HFFc6 (cell line): ENCODE results near the gene SPINK6. TPM values are rescaled to one million over a fixed set of nuclear protein-coding genes. Genes with fewer than 3 reads are reported as not detected.

Experiments
- DNase-seq: peaks from one replicate; pipeline ENCODE4 v3.0.0-alpha.2; 2018
- H3K27ac Mint-ChIP-seq: 2 replicates; pipeline ENCODE4 v1.8.0; 2020; ENCODE audit warnings: mild to moderate bottlenecking, mixed read lengths
- H3K27me3 Mint-ChIP-seq: 2 replicates; pipeline ENCODE4 v1.8.0; 2021; ENCODE audit warnings: mild to moderate bottlenecking, moderate library complexity, mixed read lengths; ENCODE audit not compliant: insufficient read depth
- H3K36me3 Mint-ChIP-seq: 2 replicates; pipeline ENCODE4 v1.8.0; 2021; ENCODE audit warnings: low read depth, mixed read lengths
- H3K4me1 Mint-ChIP-seq: 2 replicates; pipeline ENCODE4 v1.8.0; 2020; ENCODE audit warnings: low read depth, mixed read lengths
- H3K4me3 Mint-ChIP-seq: 2 replicates; pipeline ENCODE4 v1.8.0; 2020; ENCODE audit warnings: mild to moderate bottlenecking, moderate library complexity, mixed read lengths
- H3K9me3 Mint-ChIP-seq: 2 replicates; pipeline ENCODE4 v1.8.0; 2020; ENCODE audit warnings: mild to moderate bottlenecking, mixed read lengths
- CTCF ChIP-seq: fragments of 200-600 bp; sonication (generic); IDR thresholded peaks from 2 replicates; pipeline ENCODE4 v1.5.0; 2021; ENCODE audit warnings: antibody characterized with exemption, mild to moderate bottlenecking
- long read RNA-seq: library from polyadenylated mRNA; unstranded; transcript quantifications from one replicate; pipeline ENCODE4 v2.0.0, GENCODE V29; 2019
- total RNA-seq, 6 experiments: library from RNA; stranded (reverse); fragmentation: NEBNext Ultra II Directional; extraction: Animal tissue kit (Norgen Biotek cat#: 25700); gene quantifications; 2 replicates in 1 of 6; 3 replicates in 5 of 6; pipeline ENCODE4 v1.2.3, GENCODE V29; 2021

Gene SPINK6
- total RNA-seq: not detected
- long read RNA-seq: 0 reads

DNA sequence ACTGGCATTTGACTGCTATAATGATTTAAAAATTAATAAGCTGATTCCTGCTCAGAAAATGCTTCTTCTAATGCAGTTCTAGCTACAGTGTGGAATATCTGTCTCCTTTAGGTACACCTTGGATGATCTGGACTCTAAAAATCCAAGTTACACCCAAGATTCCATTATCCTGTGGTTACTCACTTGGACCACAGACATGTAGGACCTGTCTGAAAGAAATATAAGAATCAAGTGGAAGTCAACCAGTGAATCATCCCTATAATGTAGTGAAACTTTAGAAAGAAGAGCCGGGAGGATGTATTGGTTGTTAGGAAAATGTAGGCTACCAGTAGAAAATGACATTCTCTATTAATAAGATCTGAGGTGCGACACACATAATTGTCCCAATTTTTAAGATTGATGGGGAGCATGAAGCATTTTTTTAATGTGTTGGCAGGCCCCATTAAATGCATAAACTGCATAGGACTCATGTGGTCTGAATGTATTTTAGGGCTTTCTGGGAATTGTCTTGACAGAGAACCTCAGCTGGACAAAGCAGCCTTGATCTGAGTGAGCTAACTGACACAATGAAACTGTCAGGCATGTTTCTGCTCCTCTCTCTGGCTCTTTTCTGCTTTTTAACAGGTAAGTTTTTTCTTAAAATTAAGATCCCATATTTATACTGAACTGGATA is at the start of gene SPINK6:
Gene SPINK6, plus strand, starts transcription at position 512 of the 673 bp plus-strand sequence. Its CDS starts 55 bp downstream, at position 567.
- peaks cover 6% of the 10 kb centered on the region for H3K9me3 Mint-ChIP-seq
- H3K27me3 Mint-ChIP-seq: no peaks in the 10 kb centered on the region
- no peak within 1 kb of the TSS for H3K4me3 Mint-ChIP-seq
- H3K27ac Mint-ChIP-seq: no peak within 1 kb of the TSS
- no peaks in the 10 kb centered on the region for H3K4me1 Mint-ChIP-seq
- no peak for TF ChIP-seq CTCF
- H3K36me3 Mint-ChIP-seq: no peaks in the 10 kb centered on the region
- DNase-seq: no peak

DNA sequence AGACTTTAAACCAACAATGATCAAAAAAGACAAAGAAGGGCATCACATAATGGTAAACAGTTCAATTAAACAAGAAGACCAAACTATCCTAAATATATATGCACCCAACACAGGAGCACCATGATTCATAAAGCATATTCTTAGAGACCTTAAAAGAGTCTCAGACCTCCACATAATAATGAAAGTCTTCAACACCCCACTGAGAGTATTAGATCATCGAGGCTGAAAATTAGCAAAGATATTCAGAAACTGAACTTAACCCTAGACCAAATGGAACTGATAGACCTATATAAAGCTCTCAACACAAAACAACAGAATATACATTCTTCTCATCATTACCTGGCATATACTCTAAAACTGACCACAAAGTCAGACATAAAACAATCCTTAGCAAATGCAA is 46.2 kb upstream of the SPINK6 start:
- Mint-ChIP-seq H3K4me1 (no peaks in the 10 kb centered on the region), H3K9me3 (peaks cover 18% of the 10 kb centered on the region), H3K27ac (no peak overlapping the region), H3K4me3 (no peak overlapping the region), H3K27me3 (no peaks in the 10 kb centered on the region), H3K36me3 (no peaks in the 10 kb centered on the region; the same call in 1 of the 2 replicates)
- DNase-seq: no peak
- no peak for TF ChIP-seq CTCF

DNA sequence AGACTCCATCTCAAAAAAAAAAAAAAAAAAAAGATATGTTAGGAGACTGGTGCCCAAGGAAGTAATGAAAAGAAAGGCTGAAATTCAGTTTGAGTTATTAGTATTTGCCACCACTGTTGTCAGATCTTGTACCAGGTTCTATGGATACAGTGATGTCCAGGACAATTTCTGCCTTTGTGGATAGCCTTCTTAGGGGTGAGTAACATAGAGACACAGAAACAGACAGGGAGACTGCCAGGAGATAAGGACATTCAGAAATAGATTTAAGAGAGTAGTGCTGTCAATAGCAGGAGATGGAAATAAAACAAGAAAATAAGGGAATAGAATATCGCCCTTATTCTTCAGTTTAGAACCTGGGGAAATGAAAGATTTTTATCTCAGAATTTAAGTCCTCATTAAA is 40.8 kb upstream of the SPINK6 start:
- no peak overlapping the region for H3K4me3 Mint-ChIP-seq
- H3K9me3 Mint-ChIP-seq: peaks cover 14% of the 10 kb centered on the region
- H3K36me3 Mint-ChIP-seq: no peaks in the 10 kb centered on the region; the same call in 1 of the 2 replicates
- DNase-seq: no peak
- H3K27me3 Mint-ChIP-seq: no peaks in the 10 kb centered on the region
- no peak for TF ChIP-seq CTCF
- no peak overlapping the region for H3K27ac Mint-ChIP-seq
- no peaks in the 10 kb centered on the region for H3K4me1 Mint-ChIP-seq

GRCh38 chr5:148163345-148163744 is 39.5 kb upstream of the SPINK6 start:
- Mint-ChIP-seq H3K27me3 (no peaks in the 10 kb centered on the region), H3K36me3 (no peaks in the 10 kb centered on the region; the same call in 1 of the 2 replicates), H3K4me1 (no peaks in the 10 kb centered on the region), H3K27ac (no peak overlapping the region), H3K4me3 (no peak overlapping the region), H3K9me3 (peaks cover 14% of the 10 kb centered on the region; the same call in 1 of the 2 replicates)
- no peak for TF ChIP-seq CTCF
- DNase-seq: no peak

DNA sequence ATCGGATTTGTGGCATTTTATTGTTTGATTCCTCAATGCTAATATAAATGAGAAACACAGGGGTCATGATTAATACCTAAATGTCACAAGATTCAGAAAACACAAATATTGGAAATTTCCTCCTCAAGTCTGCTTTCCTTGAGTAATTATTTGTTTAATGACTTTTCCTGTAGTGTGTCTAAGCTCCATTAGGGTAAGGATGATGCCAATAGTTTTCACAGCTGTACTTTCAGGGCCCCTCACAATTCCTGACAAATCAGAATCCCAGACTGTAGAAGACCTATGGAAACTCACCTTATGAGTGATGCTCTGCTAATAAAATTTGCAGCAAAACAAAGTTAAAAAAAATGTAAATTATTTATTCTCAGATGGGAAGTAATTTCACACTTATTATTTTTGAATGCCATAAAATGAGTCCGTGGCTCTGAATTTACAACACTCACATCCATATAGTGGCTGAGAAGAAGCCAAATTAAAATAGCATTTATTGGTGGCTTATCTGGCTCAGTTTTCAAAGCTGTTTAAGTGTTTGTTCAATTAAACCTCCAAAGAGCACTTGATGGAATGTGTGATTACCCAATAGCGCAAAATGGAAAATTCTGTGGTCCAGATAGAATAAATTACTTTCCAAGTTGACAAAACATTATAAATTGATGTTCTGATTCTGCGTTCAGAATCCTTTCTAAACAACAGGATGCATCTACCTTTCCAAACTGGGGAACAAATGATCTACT is 36.1 kb upstream of the SPINK6 start:
- DNase-seq: no peak

More for the DNA sequence above, 36.1 kb upstream of the SPINK6 start:
- peaks cover 7% of the 10 kb centered on the region; the same call in 1 of the 2 replicates for H3K9me3 Mint-ChIP-seq
- H3K27ac Mint-ChIP-seq: no peak overlapping the region
- H3K27me3 Mint-ChIP-seq: no peaks in the 10 kb centered on the region; the same call in 1 of the 2 replicates
- H3K36me3 Mint-ChIP-seq: no peaks in the 10 kb centered on the region
- no peak overlapping the region for H3K4me3 Mint-ChIP-seq
- no peaks in the 10 kb centered on the region for H3K4me1 Mint-ChIP-seq
- TF ChIP-seq CTCF: no peak
